HL-60 (cell line): Measurements from ENCODE around the gene ZFAND6.

Experiments
- POLR2AphosphoS5 ChIP-seq: IDR thresholded peaks from 2 replicates; pipeline ENCODE4 v1.6.1; 2012; ENCODE audit warnings: low read depth
- TF ChIP-seq, protein P1 (sequence below): IDR thresholded peaks from one replicate; pipeline ENCODE4 v1.5.1; 2011; ENCODE audit warnings: low read length, control low read depth, inconsistent platforms; ENCODE audit not compliant: insufficient read depth

- TF ChIP-seq, protein P1, sequence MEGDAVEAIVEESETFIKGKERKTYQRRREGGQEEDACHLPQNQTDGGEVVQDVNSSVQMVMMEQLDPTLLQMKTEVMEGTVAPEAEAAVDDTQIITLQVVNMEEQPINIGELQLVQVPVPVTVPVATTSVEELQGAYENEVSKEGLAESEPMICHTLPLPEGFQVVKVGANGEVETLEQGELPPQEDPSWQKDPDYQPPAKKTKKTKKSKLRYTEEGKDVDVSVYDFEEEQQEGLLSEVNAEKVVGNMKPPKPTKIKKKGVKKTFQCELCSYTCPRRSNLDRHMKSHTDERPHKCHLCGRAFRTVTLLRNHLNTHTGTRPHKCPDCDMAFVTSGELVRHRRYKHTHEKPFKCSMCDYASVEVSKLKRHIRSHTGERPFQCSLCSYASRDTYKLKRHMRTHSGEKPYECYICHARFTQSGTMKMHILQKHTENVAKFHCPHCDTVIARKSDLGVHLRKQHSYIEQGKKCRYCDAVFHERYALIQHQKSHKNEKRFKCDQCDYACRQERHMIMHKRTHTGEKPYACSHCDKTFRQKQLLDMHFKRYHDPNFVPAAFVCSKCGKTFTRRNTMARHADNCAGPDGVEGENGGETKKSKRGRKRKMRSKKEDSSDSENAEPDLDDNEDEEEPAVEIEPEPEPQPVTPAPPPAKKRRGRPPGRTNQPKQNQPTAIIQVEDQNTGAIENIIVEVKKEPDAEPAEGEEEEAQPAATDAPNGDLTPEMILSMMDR, result no peak
- no peak for TF ChIP-seq POLR2AphosphoS5
Observed at GRCh38 chr15:80156176-80156720, 96.8 kb downstream of the ZFAND6 start.
